Transverse colon (tissue), 4 donors: Measurements from ENCODE around the gene RETREG1. TPM values are rescaled to one million over a fixed set of nuclear protein-coding genes. Genes with fewer than 3 reads are reported as not detected.

Experiments
- DNase-seq: peaks from one replicate; pipeline ENCODE4 v3.0.0-alpha.2; 2019
- H3K27ac ChIP-seq, 4 donors: fragments of 200-600 bp; sonication (generic); 2 replicates each; pipeline ENCODE4 v1.5.1; 2016 to 2018; ENCODE audit warnings: inconsistent platforms in 4 of 4
- H3K27me3 ChIP-seq: fragments of 200-600 bp; sonication (generic); 2 replicates; pipeline ENCODE4 v1.5.1; 2017; ENCODE audit warnings: inconsistent platforms
- H3K36me3 ChIP-seq, 4 donors: fragments of 200-600 bp; sonication (generic); 2 replicates each; pipeline ENCODE4 v1.5.1; 2017 to 2019; ENCODE audit warnings: inconsistent platforms in 4 of 4
- H3K4me1 ChIP-seq, 4 donors: fragments of 200-600 bp; sonication (generic); 2 replicates each; pipeline ENCODE4 v1.5.1; 2017 to 2020; ENCODE audit warnings: inconsistent platforms in 4 of 4
- H3K4me3 ChIP-seq, 4 donors: fragments of 200-600 bp; sonication (generic); 1 replicate in 1 of 4; 2 replicates in 3 of 4; pipeline versions ENCODE4 v1.5.1 to v1.6.1; 2017 to 2019; ENCODE audit warnings: inconsistent platforms in 4 of 4
- H3K9me3 ChIP-seq, 2 donors: fragments of 200-600 bp; sonication (generic); 2 replicates each; pipeline ENCODE4 v1.5.1; 2017 to 2019; ENCODE audit warnings: inconsistent platforms in 2 of 2
- EP300 ChIP-seq: sonication (generic); formaldehyde crosslinking; IDR thresholded peaks from one replicate; pipeline ENCODE4 v1.6.1; 2017; ENCODE audit warnings: antibody characterized with exemption, low read depth
- POLR2A ChIP-seq: fragments of 450-650 bp; IDR thresholded peaks from one replicate; pipeline ENCODE4 v1.6.1; 2016; ENCODE audit warnings: antibody characterized with exemption, mild to moderate bottlenecking, moderate library complexity
- POLR2AphosphoS5 ChIP-seq, 3 donors: sonication (generic); formaldehyde crosslinking; IDR thresholded peaks; one replicate each; pipeline ENCODE4 v1.6.1; 2016; ENCODE audit warnings: antibody characterized with exemption in 3 of 3
- WGBS, 2 donors: methylation state at CpG; one replicate each; pipeline ENCODE4 v1.1.5; 2018; ENCODE audit warnings: low coverage in 1 of 2; 5-methylcytosine and 5-hydroxymethylcytosine counted together
- in situ Hi-C, 4 donors: fragments of 200-750 bp; cut with MboI; loops; one replicate each; pipeline versions ENCODE4 v1.15.0 to v1.15.1; 2017; ENCODE audit warnings: low sequenced_read_pairs in 3 of 4, low pct_ligation_motif_present in 1 of 4, low pct_unique_long_range_greater_than_20kb in 1 of 4
- intact Hi-C: fragments of 100-400 bp; cut with DNase I; formaldehyde crosslinking; loops from one replicate; pipeline ENCODE4 v1.15.1; 2023; ENCODE audit warnings: low total_unique reads
- total RNA-seq, 4 donors: library from RNA; depleted of rRNA; stranded (reverse); fragments of >200 nt; gene quantifications; one replicate each; pipeline ENCODE4 v1.1.0, GENCODE V29; 2016
- TF ChIP-seq, protein P1 (sequence below), 5 experiments: fragments of 200-600 bp in 3 of 5; fragments of 450-650 bp in 2 of 5; sonication (generic) in 3 of 5; IDR thresholded peaks; 1 replicate in 2 of 5; 2 replicates in 3 of 5; pipeline ENCODE4 v1.5.1; 2016 to 2017; ENCODE audit warnings: antibody characterized with exemption in 5 of 5, inconsistent platforms in 3 of 5, mild to moderate bottlenecking in 2 of 5, moderate library complexity in 1 of 5

RETREG1 gene
- total RNA-seq, 4 donors from 2014 or later, result 33.2 to 93.5 (median 66.2) TPM

DNA sequence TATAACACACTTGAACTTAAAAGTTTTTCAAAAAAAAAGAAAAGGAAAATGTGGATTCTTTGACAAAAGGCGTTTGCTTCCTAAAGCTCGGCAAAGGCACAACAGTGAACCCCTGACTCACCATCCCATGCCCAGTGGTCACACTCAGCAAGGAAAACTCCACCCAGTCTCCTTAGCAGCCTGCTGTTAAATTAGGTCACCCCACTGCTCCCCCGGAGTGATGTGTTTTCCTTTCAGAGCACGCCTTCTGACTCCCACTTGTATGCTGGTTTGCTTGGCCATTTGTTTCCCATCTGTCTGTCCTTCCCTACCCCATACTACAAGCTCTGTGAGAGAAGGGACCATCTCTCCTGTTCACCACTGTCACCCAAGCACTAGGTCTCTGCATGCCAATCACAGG lies 23.8 kb downstream of the RETREG1 start:
- intact Hi-C loops, result no loop called here
- no peak for TF ChIP-seq POLR2A
- TF ChIP-seq, protein P1, sequence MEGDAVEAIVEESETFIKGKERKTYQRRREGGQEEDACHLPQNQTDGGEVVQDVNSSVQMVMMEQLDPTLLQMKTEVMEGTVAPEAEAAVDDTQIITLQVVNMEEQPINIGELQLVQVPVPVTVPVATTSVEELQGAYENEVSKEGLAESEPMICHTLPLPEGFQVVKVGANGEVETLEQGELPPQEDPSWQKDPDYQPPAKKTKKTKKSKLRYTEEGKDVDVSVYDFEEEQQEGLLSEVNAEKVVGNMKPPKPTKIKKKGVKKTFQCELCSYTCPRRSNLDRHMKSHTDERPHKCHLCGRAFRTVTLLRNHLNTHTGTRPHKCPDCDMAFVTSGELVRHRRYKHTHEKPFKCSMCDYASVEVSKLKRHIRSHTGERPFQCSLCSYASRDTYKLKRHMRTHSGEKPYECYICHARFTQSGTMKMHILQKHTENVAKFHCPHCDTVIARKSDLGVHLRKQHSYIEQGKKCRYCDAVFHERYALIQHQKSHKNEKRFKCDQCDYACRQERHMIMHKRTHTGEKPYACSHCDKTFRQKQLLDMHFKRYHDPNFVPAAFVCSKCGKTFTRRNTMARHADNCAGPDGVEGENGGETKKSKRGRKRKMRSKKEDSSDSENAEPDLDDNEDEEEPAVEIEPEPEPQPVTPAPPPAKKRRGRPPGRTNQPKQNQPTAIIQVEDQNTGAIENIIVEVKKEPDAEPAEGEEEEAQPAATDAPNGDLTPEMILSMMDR (IDR thresholded peaks at IDR 0.05), result no peak
- no peak for TF ChIP-seq EP300
- TF ChIP-seq POLR2AphosphoS5 (IDR thresholded peaks at IDR 0.05), result no peak
- 77 to 82% methylated on average over 4 of the region's 4 CpGs for WGBS, 2 donors

GRCh38 chr5:16592255-16592654 lies 24.5 kb downstream of the RETREG1 start:
- Histone ChIP-seq H3K4me3 (no peak overlapping the region), H3K27me3 (no peaks in the 10 kb centered on the region), H3K4me1 (peaks cover 0 to 5% (median 0%) of the 10 kb centered on the region in 4 donors), H3K9me3 (no peaks in the 10 kb centered on the region), H3K27ac (no peak overlapping the region), H3K36me3 (no peaks in the 10 kb centered on the region)
- intact Hi-C loops (no loop called here), in situ Hi-C loops (no loop called here)
- WGBS, 2 donors, result 86 to 91% methylated on average over 4 of the region's 4 CpGs
- TF ChIP-seq EP300 (no peak), POLR2AphosphoS5 (IDR thresholded peaks at IDR 0.05) (no peak), POLR2A (no peak)
- TF ChIP-seq, protein P1 (IDR thresholded peaks at IDR 0.05), result no peak
- DNase-seq, result no peak

More for the DNA sequence above, 23.8 kb downstream of the RETREG1 start:
- Histone ChIP-seq H3K4me3 (no peak overlapping the region), H3K36me3 (no peaks in the 10 kb centered on the region), H3K27ac (no peak overlapping the region), H3K9me3 (no peaks in the 10 kb centered on the region), H3K4me1 (peaks cover 0 to 5% (median 0%) of the 10 kb centered on the region in 4 donors), H3K27me3 (no peaks in the 10 kb centered on the region)
- in situ Hi-C loops, result no loop called here
- no peak for DNase-seq

GRCh38 chr5:16590685-16591084 lies 26.1 kb downstream of the RETREG1 start:
- Histone ChIP-seq H3K4me1 (peaks cover 0 to 5% (median 0%) of the 10 kb centered on the region in 4 donors), H3K27ac (no peak overlapping the region), H3K4me3 (no peak overlapping the region), H3K27me3 (no peaks in the 10 kb centered on the region), H3K9me3 (no peaks in the 10 kb centered on the region), H3K36me3 (no peaks in the 10 kb centered on the region)
- TF ChIP-seq POLR2A, result no peak
- DNase-seq, result no peak
- intact Hi-C loops (no loop called here), in situ Hi-C loops (no loop called here)
- WGBS, 2 donors, result 93 to 95% methylated on average over 2 to 3 of the region's 3 CpGs

- Histone ChIP-seq H3K27ac (no peak overlapping the region), H3K4me1 (peaks cover 0 to 5% (median 0%) of the 10 kb centered on the region in 4 donors), H3K27me3 (no peaks in the 10 kb centered on the region), H3K4me3 (no peak overlapping the region), H3K9me3 (no peaks in the 10 kb centered on the region), H3K36me3 (no peaks in the 10 kb centered on the region)
- intact Hi-C loops, result no loop called here
- TF ChIP-seq EP300 (no peak), POLR2AphosphoS5 (IDR thresholded peaks at IDR 0.05) (no peak), POLR2A (no peak)
- TF ChIP-seq, protein P1 (IDR thresholded peaks at IDR 0.05), result no peak
- 98% methylated on average over 3 of the region's 3 CpGs; no CpG with 5 or more reads in 1 of the 2 donors for WGBS, 2 donors
- no peak for DNase-seq
- in situ Hi-C loops, result no loop called here
These were observed 27.1 kb downstream of the RETREG1 start for GRCh38 chr5:16589658-16590057.
